Neural crest cell (in vitro differentiated cells): ENCODE data around the gene ZC3H4. TPM values are rescaled to one million over a fixed set of nuclear protein-coding genes. Genes with fewer than 3 reads are reported as not detected.

ENCODE experiments used
- DNase-seq: peaks from one replicate; pipeline ENCODE4 v3.0.0; 2021; ENCODE audit warnings: low read depth, mixed read lengths, low spot score
- H3K27ac Mint-ChIP-seq: one replicate; pipeline ENCODE4 v1.8.0; 2021; ENCODE audit warnings: mild to moderate bottlenecking, mixed read lengths; ENCODE audit not compliant: unreplicated experiment
- H3K27me3 Mint-ChIP-seq: 2 replicates; pipeline ENCODE4 v1.8.0; 2021; ENCODE audit warnings: low read depth, mild to moderate bottlenecking, mixed read lengths
- H3K36me3 Mint-ChIP-seq: 2 replicates; pipeline ENCODE4 v1.8.0; 2021; ENCODE audit warnings: low read depth, mild to moderate bottlenecking, mixed read lengths
- H3K4me1 Mint-ChIP-seq: 2 replicates; pipeline ENCODE4 v1.8.0; 2021; ENCODE audit warnings: mixed read lengths
- H3K4me3 Mint-ChIP-seq: one replicate; pipeline ENCODE4 v1.8.0; 2021; ENCODE audit warnings: mild to moderate bottlenecking, mixed read lengths
- H3K9me3 Mint-ChIP-seq: 2 replicates; pipeline ENCODE4 v1.8.0; 2021; ENCODE audit warnings: mixed read lengths
- total RNA-seq: library from RNA; stranded (reverse); gene quantifications from 2 replicates; pipeline ENCODE4 v1.2.1, GENCODE V29; 2021
- TF ChIP-seq, protein P1 (sequence below): fragments of 200-600 bp; sonication (generic); conservative IDR thresholded peaks from 2 replicates; pipeline ENCODE4 v1.5.0; 2021; ENCODE audit warnings: antibody characterized with exemption, mild to moderate bottlenecking

The ZC3H4 gene
- total RNA-seq, 1 donor from 2014 or later: 104 TPM

GRCh38 chr19:47073574-47073973 lies 40.0 kb downstream of the ZC3H4 start:
- Mint-ChIP-seq H3K4me3 (no peak overlapping the region), H3K27me3 (no peaks in the 10 kb centered on the region), H3K36me3 (peaks cover 9% of the 10 kb centered on the region), H3K9me3 (no peaks in the 10 kb centered on the region), H3K27ac (no peak overlapping the region), H3K4me1 (no peaks in the 10 kb centered on the region)
- no peak for DNase-seq
- TF ChIP-seq, protein P1, sequence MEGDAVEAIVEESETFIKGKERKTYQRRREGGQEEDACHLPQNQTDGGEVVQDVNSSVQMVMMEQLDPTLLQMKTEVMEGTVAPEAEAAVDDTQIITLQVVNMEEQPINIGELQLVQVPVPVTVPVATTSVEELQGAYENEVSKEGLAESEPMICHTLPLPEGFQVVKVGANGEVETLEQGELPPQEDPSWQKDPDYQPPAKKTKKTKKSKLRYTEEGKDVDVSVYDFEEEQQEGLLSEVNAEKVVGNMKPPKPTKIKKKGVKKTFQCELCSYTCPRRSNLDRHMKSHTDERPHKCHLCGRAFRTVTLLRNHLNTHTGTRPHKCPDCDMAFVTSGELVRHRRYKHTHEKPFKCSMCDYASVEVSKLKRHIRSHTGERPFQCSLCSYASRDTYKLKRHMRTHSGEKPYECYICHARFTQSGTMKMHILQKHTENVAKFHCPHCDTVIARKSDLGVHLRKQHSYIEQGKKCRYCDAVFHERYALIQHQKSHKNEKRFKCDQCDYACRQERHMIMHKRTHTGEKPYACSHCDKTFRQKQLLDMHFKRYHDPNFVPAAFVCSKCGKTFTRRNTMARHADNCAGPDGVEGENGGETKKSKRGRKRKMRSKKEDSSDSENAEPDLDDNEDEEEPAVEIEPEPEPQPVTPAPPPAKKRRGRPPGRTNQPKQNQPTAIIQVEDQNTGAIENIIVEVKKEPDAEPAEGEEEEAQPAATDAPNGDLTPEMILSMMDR: no peak

DNA sequence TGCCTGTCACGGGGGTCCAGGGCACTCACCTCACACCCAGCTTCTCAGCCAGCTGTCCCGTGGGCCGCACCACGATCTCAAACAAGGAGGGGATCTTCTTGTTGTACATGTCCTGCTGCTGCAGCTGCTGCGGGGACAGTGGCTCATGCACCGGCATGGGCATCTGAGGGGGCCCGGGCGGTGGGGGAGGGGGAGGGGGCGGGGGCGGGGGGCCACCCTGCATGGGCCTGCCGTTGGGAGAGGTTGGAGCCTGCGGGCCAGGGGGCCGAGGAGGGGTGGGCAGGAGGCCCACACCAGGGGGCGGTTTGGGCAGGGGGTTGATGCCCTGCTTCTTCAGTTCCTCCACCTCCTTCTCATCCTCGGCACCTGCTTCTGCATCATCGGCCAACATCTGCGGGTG lies 41.3 kb downstream of the ZC3H4 start:
- Mint-ChIP-seq H3K9me3 (no peaks in the 10 kb centered on the region), H3K36me3 (peaks cover 9% of the 10 kb centered on the region), H3K27ac (no peak overlapping the region), H3K4me1 (no peaks in the 10 kb centered on the region), H3K27me3 (no peaks in the 10 kb centered on the region), H3K4me3 (no peak overlapping the region)
- TF ChIP-seq, protein P1: no peak
- DNase-seq: no peak

DNA sequence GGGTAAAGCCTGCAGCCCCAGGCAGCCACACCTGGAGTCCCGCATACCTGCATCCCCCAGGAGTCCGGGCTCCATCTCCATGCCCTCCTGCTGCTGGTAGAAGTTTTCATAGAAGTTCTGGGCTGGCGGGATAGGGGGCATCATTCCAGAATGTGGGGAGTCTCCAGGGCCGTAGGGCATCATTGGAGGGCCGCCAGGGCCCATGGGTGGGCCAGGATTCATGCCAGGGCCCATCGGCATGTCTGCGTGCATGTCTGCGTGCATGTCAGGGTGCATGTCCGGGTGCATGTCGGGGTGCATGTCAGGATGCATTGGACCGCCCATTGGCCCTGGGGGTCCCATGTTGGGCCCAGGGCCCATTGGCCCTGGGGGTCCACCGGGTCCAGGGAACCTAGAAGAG lies 41.8 kb downstream of the ZC3H4 start:
- Mint-ChIP-seq H3K4me3 (no peak overlapping the region), H3K4me1 (no peaks in the 10 kb centered on the region), H3K27me3 (no peaks in the 10 kb centered on the region)

DNA sequence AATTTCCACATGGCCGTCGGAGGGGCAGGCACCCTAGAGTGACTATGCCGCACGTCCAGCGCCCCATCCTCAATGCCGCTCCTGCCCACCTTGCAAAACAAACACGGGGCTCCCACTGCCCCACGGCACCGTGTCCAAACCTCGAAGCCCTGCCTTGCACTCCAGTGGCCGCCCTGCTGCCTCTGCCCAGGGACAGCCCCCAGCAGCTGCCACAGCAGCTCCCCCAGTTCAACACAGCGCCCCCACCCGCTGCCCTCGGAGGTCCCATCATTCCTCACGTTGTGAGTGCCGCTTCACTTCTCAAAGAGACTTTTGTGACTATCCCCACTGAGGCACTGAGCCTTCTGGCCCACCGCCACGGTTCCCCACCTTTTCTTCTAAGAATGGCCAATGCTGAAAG lies 42.8 kb downstream of the ZC3H4 start:
- DNase-seq: no peak
- TF ChIP-seq, protein P1: no peak
- Mint-ChIP-seq H3K27me3 (no peaks in the 10 kb centered on the region), H3K4me3 (no peak overlapping the region), H3K4me1 (no peaks in the 10 kb centered on the region), H3K9me3 (no peaks in the 10 kb centered on the region), H3K27ac (peak overlapping the region; percentile 6), H3K36me3 (peaks cover 9% of the 10 kb centered on the region)

More for the DNA sequence above, 41.8 kb downstream of the ZC3H4 start:
- DNase-seq: no peak
- H3K9me3 Mint-ChIP-seq: no peaks in the 10 kb centered on the region
- H3K36me3 Mint-ChIP-seq: peaks cover 9% of the 10 kb centered on the region
- H3K27ac Mint-ChIP-seq: no peak overlapping the region
- TF ChIP-seq, protein P1: no peak

- TF ChIP-seq, protein P1: no peak
- Mint-ChIP-seq H3K4me3 (no peak overlapping the region), H3K4me1 (no peaks in the 10 kb centered on the region), H3K27ac (no peak overlapping the region), H3K9me3 (no peaks in the 10 kb centered on the region), H3K36me3 (peaks cover 5% of the 10 kb centered on the region), H3K27me3 (no peaks in the 10 kb centered on the region)
- no peak for DNase-seq
Measured at GRCh38 chr19:47069795-47070194, 43.8 kb downstream of the ZC3H4 start.

GRCh38 chr19:47068876-47069406 lies 44.6 kb downstream of the ZC3H4 start:
- peak overlapping the region; percentile 43 for H3K27ac Mint-ChIP-seq
- H3K4me3 Mint-ChIP-seq: no peak overlapping the region
- H3K27me3 Mint-ChIP-seq: no peaks in the 10 kb centered on the region
- peaks cover 4% of the 10 kb centered on the region for H3K4me1 Mint-ChIP-seq
- TF ChIP-seq, protein P1: no peak
- H3K36me3 Mint-ChIP-seq: peaks cover 5% of the 10 kb centered on the region
- no peak for DNase-seq
- H3K9me3 Mint-ChIP-seq: no peaks in the 10 kb centered on the region
